GM18511 (cell line): ENCODE data around the gene EPHB1.
"Not testable (repeated sequence)": the region's sequence is repeated elsewhere in the genome, so short reads cannot be mapped to it uniquely, and the experiment has no call there.

Source experiments
- ATAC-seq: cut with Tn5 transposase; IDR thresholded peaks from one replicate; pipeline ENCODE4 v1.9.1; 2021; ENCODE audit warnings: mild to moderate bottlenecking, moderate library complexity; ENCODE audit not compliant: unreplicated experiment

The EPHB1 gene

DNA sequence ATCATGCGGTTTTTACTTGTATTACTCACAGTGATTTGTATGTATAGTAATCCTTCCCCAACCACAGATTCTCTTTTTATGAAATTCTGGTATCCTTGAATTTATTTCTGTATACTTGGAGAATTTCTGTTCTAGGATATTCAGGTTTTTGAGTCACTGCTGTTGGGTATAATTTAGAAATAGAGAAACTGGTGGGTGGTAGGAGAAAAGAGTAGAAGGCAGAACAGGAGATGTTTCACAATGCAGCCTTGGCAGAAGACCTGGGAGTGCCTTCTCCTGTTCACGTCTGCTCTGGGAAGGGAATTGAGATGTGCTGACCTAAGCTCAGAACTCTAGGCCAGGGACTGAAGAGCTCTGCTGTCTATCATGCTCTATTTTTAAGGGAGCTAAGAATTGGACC lies 193.6 kb downstream of the EPHB1 start:
- ATAC-seq: no peak

GRCh38 chr3:134991003-134991402 lies 195.9 kb downstream of the EPHB1 start:
- ATAC-seq: no peak

- no peak for ATAC-seq
Measured at GRCh38 chr3:134991472-134992010, 196.5 kb downstream of the EPHB1 start.

- no peak for ATAC-seq
Measured at GRCh38 chr3:134992180-134992579, 197.1 kb downstream of the EPHB1 start.

GRCh38 chr3:134992586-134992985 lies 197.5 kb downstream of the EPHB1 start:
- ATAC-seq: no peak

- no peak for ATAC-seq
Measured at GRCh38 chr3:134993011-134993410, 198.0 kb downstream of the EPHB1 start.

DNA sequence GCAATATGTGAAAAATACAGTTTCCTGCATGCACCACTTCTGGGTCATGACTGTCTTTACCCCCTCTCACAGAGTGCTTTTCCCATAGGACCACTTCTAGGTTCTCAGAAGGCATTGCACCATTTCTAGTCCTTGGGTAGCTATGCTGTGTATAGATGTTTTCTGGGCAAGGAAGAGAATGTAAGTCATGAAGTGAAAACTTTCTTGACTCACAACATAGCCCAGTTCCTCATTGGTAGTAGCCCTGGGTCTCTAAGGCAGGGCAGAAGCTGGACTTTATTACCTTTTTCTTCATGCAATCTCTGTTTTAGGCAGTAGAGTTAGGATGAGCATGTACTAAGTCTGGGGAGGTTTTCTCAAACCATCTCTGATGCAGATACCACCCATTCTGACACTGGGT lies 203.1 kb downstream of the EPHB1 start:
- peak; percentile 63 for ATAC-seq

DNA sequence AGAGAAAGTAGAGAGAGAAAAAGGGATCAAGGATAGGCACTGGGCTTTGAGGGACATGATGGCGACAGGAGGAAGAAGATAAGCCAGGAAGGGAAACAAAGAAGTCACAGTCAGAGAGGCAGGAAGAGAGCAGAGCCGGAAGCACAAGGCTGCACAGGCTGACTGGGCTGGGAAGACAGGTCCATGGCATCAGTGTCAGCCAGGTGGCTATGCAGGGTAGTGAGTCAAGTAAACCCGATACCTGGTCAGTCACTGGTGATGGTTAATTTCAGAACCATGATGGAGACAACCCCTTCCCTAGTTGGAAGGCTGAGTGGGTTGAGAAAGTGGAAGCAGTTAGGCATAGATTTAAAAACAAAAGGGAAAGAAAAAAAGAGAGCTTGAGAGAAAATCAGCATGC lies 203.8 kb downstream of the EPHB1 start:
- no peak for ATAC-seq

DNA sequence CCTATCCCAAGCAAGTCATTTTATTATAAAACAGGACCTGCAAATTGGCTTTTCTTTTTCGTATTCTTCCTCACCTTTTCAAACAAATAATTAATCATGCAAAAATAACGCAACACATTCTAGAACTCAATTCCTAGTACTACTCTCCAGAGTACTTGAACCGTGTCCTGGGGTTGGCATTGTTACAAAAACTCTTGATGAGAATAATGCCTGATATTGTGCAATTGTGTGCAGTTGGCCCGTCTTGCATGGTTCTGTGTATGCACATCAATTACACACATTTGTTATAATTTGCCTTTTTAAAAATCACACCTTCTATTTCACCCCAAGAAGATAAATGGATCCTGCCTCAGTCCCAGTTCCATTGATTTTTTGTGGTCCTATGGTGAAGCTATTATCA lies 205.4 kb downstream of the EPHB1 start:
- no peak for ATAC-seq

DNA sequence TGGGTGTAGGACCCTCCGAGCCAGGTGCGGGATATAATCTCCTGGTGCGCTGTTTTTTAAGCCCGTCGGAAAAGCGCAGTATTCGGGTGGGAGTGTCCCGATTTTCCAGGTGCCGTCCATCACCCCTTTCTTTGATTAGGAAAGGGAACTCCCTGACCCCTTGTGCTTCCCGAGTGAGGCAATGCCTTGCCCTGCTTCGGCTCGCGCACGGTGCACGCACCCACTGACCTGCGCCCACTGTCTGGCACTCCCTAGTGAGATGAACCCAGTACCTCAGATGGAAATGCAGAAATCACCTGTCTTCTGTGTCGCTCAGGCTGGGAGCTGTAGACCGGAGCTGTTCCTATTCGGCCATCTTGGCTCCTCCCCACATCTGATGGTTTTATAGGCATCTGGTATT lies 210.6 kb downstream of the EPHB1 start:
- ATAC-seq: not testable (repeated sequence)

DNA sequence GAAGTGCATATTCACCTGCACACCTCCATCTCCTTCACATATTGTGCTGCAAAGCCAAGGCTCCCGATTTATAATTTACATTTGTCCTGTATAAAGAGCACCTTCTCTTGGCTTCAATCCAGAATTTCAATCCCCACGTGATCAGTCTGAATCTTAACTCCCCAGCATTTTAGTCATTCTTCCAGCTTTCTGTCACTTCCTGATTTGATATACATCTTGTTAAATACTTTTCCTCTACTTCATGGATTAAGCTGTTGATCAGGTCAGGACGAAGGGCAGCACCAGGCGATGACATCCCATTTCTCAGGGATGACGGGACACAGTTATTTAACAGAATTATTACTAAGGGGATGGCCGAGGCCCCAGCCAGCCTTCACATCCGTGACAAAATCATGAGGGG lies 212.5 kb downstream of the EPHB1 start:
- no peak for ATAC-seq

DNA sequence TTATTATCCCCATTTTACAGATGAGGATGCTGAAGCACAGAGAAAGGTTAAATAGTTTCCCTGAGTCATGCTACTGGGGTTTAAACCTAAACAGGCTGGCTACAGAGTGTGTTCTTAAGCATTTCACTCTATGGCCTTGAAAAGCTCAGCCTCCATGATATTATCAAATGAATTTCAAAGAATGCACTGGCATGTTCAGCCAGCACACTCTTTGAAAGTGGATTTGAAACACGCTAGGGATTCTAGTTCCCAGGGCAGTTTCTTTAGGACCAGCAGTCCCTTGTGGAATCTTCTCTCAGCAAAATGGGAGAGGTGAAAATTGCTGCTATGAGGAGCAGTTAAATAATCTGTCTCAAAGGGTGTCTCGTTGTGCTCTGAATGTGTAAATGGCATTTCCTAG lies 213.3 kb downstream of the EPHB1 start:
- no peak for ATAC-seq

DNA sequence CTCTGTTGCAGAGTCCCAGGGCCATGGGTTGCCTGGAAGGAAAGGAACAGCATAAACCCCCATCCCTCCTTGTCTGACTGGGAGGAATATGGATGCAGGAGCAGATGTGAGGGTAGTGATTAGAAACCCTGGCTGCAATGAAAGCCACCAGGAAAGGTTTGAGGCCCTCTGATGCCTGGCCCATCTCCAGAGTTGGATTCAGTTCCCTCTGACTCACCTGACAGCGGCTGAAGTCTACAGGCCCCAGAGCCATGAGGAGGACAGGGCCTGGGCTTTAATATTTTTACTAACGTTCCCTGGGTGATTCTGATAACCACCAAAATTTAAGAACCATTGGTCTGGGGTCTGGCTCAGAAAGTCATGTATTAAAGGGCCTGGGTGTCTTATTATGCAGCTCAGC lies 214.0 kb downstream of the EPHB1 start:
- no peak for ATAC-seq

DNA sequence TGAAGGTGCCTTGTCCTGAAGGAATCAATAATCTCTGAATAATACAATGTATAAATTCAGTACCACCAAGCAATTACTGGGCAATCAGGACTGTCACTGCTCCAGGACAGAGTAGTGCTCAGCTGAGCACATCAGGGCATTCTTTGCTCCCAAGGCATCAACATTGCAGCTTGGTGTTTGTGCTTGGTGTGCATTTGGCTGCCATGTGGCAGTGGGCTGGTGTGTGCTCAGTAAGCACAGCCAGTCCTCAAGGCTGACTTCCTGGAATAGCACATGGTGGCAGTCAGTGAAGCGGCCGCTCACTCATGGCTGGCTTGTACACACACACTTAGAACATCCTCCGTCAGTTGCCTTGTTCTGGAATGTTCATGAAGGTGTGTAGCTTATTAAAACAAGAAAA lies 217.0 kb downstream of the EPHB1 start:
- ATAC-seq: no peak

DNA sequence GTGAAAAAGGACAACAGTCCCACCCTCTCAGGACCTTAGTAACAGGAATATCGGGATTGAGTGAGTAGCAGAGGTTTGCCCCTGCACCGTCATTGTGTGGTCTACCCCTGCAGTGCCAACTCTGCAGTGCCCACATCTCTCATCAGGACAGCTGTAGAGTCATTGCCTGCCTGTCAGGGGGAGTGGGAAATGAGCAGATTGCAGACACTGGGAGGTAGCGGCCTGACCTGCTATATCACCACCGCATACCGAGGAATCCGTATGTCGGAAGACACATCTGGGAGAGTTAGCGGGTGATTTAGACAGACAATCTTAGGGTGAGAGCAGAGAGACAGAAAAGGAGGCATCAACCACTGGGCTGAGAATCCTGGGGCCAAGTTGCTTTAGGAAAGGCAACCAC lies 218.1 kb downstream of the EPHB1 start:
- ATAC-seq: no peak

- ATAC-seq: no peak
Measured at GRCh38 chr3:135014566-135014965, 219.5 kb downstream of the EPHB1 start.

- no peak for ATAC-seq
Measured at GRCh38 chr3:135017003-135017893, 222.2 kb downstream of the EPHB1 start.

DNA sequence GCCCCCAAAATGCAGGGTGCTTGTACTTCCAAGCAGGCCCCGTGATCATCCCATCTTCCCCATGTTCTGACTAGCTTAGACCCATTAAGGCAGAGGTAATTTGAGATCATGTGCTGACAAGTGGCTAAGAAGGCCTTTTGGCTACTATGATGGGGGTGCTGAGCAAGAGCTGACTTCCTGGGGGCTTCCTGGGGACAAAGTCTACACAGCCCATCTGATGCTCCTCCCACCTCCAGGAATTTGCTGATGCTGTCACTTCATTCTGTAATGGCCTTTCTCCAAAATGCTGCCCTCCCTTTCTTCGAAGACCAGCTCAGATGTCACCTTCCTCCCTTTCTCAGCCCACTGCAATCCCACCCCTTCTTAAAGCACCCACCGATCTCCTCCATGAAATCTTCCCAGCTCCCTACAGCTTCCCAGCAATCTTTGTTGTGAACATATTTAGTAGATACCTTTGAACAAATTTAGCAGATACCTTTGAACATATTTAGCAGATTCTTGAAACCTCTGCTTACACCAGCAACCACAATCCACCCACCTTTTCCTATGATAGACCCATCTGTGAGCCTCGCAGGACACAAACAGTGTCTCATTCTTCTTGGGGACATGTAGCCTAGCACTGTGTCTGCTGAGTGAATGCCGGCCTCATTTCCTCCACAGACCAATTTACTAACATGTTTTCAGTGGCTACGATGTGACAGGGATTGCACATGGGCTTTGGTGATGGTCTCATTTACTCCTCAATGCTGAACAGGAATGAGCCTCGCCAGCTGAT lies 223.3 kb downstream of the EPHB1 start:
- peak; percentile 92 for ATAC-seq

DNA sequence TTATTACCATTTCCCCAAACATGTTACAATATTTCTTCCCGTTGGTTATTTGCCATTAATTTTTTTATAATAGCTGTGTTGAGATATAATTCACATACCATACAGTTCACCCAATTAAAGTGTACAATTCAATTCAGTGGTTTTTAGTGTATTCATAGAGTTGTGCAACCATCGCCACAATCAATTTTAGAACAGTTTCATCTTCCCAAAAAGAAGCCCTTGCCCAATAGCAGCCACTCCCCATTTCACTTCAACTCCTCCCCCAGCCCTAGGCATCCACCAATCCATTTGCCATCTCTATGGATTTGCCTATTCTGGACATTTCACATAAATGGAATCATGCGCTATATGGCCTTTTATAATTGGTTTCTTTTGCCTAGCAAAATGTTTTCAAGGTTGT lies 225.1 kb downstream of the EPHB1 start:
- no peak for ATAC-seq

- ATAC-seq: peak; percentile 87
Measured at GRCh38 chr3:135023996-135024658, 229.1 kb downstream of the EPHB1 start.
